HG03103 (cell line): ENCODE data around the gene ZNF354B.
"Not testable (repeated sequence)": the region's sequence is repeated elsewhere in the genome, so short reads cannot be mapped to it uniquely, and the experiment has no call there.

Source experiments
- ATAC-seq: cut with Tn5 transposase; IDR thresholded peaks from one replicate; pipeline ENCODE4 v1.9.1; 2021; ENCODE audit warnings: low read depth; ENCODE audit not compliant: unreplicated experiment

ZNF354B gene

GRCh38 chr5:178859625-178860521, at the start of gene ZNF354B:
Gene ZNF354B (plus strand): TSS chr5:178859953. CDS start chr5:178861048, 1,095 bp downstream.
- ATAC-seq: peak; percentile 99

GRCh38 chr5:178817506-178817905, 42.2 kb upstream of the ZNF354B start:
- ATAC-seq: no peak

GRCh38 chr5:178818094-178818493, 41.7 kb upstream of the ZNF354B start:
- no peak for ATAC-seq

GRCh38 chr5:178820001-178820400, 39.8 kb upstream of the ZNF354B start:
- ATAC-seq: no peak

GRCh38 chr5:178825444-178825843, 34.3 kb upstream of the ZNF354B start:
- ATAC-seq: no peak

GRCh38 chr5:178826216-178826615, 33.5 kb upstream of the ZNF354B start:
- ATAC-seq: no peak

- no peak for ATAC-seq
These were observed 32.1 kb upstream of the ZNF354B start for GRCh38 chr5:178827636-178828035.

- no peak for ATAC-seq
These were observed 28.7 kb upstream of the ZNF354B start for GRCh38 chr5:178831049-178831448.

- ATAC-seq: no peak
These were observed 27.0 kb upstream of the ZNF354B start for GRCh38 chr5:178832618-178833201.

- no peak for ATAC-seq
These were observed 23.1 kb upstream of the ZNF354B start for GRCh38 chr5:178836628-178837027.

- not testable (repeated sequence) for ATAC-seq
These were observed 20.9 kb upstream of the ZNF354B start for GRCh38 chr5:178838695-178839318.

- no peak for ATAC-seq
These were observed 20.4 kb upstream of the ZNF354B start for GRCh38 chr5:178839319-178839704.

GRCh38 chr5:178840399-178840798, 19.4 kb upstream of the ZNF354B start:
- not testable (repeated sequence) for ATAC-seq

GRCh38 chr5:178849316-178849715, 10.4 kb upstream of the ZNF354B start:
- ATAC-seq: no peak

GRCh38 chr5:178851951-178852350, 7.8 kb upstream of the ZNF354B start:
- no peak for ATAC-seq

- no peak for ATAC-seq
These were observed 5.5 kb upstream of the ZNF354B start for GRCh38 chr5:178854284-178854683.

- ATAC-seq: not testable (repeated sequence)
These were observed 862 bp downstream of the ZNF354B start for GRCh38 chr5:178860615-178861014.

- no peak for ATAC-seq
These were observed 1.9 kb downstream of the ZNF354B start for GRCh38 chr5:178861627-178862026.

- ATAC-seq: no peak
These were observed 7.2 kb downstream of the ZNF354B start for GRCh38 chr5:178866946-178867345.

GRCh38 chr5:178869577-178869976, 9.8 kb downstream of the ZNF354B start:
- ATAC-seq: no peak

GRCh38 chr5:178870411-178870810, 10.7 kb downstream of the ZNF354B start:
- ATAC-seq: no peak
